Peyer's patch (tissue), 4 donors: ENCODE results near the gene CFAP107. TPM values are rescaled to one million over a fixed set of nuclear protein-coding genes. Genes with fewer than 3 reads are reported as not detected.

Source experiments
- DNase-seq, 3 donors: peaks; one replicate each; pipeline ENCODE4 v3.0.0-alpha.2; 2017 to 2019
- H3K27ac ChIP-seq, 4 donors: fragments of 200-600 bp; sonication (generic); one replicate each; pipeline ENCODE4 v1.5.1; 2016 to 2019
- H3K27me3 ChIP-seq, 2 donors: fragments of 200-600 bp; sonication (generic); one replicate each; pipeline ENCODE4 v1.5.1; 2019
- H3K36me3 ChIP-seq, 3 donors: fragments of 200-600 bp; sonication (generic); one replicate each; pipeline ENCODE4 v1.5.1; 2016 to 2019
- H3K4me1 ChIP-seq, 4 donors: fragments of 200-600 bp; sonication (generic); one replicate each; pipeline ENCODE4 v1.5.1; 2016 to 2019
- H3K4me3 ChIP-seq, 4 donors: fragments of 200-600 bp; sonication (generic); 1 replicate in 3 of 4; 2 replicates in 1 of 4; pipeline ENCODE4 v1.5.1; 2016 to 2019; ENCODE audit warnings: mild to moderate bottlenecking in 1 of 4
- H3K9me3 ChIP-seq, 4 donors: fragments of 200-600 bp; sonication (generic); one replicate each; pipeline ENCODE4 v1.5.1; 2016 to 2019; ENCODE audit warnings: mild to moderate bottlenecking in 1 of 4
- POLR2A ChIP-seq, 2 donors: fragments of 450-650 bp; IDR thresholded peaks; one replicate each; pipeline ENCODE4 v1.5.1; 2017; ENCODE audit warnings: antibody characterized with exemption in 2 of 2, mild to moderate bottlenecking in 2 of 2, moderate library complexity in 2 of 2
- total RNA-seq, 4 donors: library from RNA; depleted of rRNA; stranded (reverse); fragments of >200 nt; gene quantifications; one replicate each; pipeline ENCODE4 v1.1.0, GENCODE V29; 2016
- TF ChIP-seq, protein P1 (sequence below), 6 experiments: fragments of 450-650 bp in 4 of 6; fragments of 200-600 bp in 2 of 6; sonication (generic) in 1 of 6; IDR thresholded peaks; one replicate each; pipeline ENCODE4 v1.5.1; 2017 to 2019; ENCODE audit warnings: antibody characterized with exemption in 6 of 6, mild to moderate bottlenecking in 3 of 6, moderate library complexity in 1 of 6

CFAP107 gene
- total RNA-seq, 4 donors from 2014 or later, result not detected

DNA sequence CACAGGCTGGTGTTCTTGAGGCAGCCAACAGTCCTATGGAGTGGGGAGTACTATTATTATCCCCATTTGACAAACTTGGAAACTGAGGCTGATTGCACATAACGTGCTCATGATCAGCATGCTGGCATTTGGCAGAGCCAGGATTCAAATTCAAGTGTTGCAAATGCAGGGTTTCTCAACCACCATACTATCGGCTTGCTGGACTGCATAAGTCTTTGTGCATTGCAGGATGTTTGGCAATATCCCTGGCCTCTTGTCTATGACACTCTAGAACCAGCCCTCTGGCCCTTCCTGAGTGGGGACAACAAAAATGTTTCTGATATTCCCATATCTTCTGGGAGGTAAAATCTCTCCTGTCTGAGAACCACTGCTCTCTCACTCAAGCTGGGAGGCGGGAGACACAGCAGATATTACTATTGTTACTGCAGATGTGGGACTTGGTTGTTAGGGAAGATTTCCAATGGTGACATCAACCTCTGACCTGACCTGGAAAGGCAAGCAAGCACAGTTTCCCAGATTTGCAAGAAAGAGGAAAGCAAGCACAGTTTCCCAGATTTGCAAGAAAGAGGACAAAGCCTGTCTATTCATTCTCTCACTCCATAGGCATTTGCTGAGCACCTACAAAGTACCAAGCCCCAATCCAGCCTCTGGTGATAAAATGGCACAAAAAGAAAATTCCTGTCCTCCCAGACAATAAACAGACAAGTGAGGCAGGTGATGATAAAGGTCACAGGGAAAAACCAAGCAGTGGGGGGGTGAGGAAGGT lies 31.1 kb upstream of the CFAP107 start:
- no peaks in the 10 kb centered on the region for H3K27me3 ChIP-seq
- H3K9me3 ChIP-seq, result no peaks in the 10 kb centered on the region
- H3K4me3 ChIP-seq, result no peak overlapping the region
- H3K36me3 ChIP-seq, result no peaks in the 10 kb centered on the region
- H3K27ac ChIP-seq, result no peak overlapping the region
- no peaks in the 10 kb centered on the region for H3K4me1 ChIP-seq
- no peak for DNase-seq
- no peak for TF ChIP-seq POLR2A (IDR thresholded peaks at IDR 0.05)
- TF ChIP-seq, protein P1, sequence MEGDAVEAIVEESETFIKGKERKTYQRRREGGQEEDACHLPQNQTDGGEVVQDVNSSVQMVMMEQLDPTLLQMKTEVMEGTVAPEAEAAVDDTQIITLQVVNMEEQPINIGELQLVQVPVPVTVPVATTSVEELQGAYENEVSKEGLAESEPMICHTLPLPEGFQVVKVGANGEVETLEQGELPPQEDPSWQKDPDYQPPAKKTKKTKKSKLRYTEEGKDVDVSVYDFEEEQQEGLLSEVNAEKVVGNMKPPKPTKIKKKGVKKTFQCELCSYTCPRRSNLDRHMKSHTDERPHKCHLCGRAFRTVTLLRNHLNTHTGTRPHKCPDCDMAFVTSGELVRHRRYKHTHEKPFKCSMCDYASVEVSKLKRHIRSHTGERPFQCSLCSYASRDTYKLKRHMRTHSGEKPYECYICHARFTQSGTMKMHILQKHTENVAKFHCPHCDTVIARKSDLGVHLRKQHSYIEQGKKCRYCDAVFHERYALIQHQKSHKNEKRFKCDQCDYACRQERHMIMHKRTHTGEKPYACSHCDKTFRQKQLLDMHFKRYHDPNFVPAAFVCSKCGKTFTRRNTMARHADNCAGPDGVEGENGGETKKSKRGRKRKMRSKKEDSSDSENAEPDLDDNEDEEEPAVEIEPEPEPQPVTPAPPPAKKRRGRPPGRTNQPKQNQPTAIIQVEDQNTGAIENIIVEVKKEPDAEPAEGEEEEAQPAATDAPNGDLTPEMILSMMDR (IDR thresholded peaks at IDR 0.05), result no peak

DNA sequence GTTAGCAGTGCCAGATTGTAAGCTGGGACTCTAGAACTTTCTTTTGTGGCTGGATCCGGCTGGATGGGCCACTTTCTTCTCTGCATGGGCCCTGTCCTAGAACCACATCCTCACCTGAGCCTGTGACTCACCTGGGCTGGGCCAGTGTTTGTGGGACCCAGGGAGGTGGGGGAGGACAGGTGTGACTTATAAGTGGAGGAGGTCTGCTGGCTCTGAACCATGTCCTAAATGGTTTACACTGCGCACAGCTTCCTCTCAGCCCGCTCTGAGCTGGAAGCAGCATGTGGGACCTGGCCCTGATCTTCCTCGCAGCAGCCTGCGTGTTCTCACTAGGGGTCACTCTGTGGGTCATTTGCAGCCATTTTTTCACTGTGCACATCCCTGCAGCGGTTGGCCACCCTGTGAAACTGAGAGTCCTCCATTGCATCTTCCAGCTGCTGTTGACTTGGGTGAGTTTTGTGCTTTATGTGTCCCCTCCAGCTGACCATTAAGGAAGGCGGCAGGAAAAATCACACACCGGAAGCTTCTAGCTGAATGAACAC lies 30.0 kb upstream of the CFAP107 start, which contains the start of gene AADACL3:
Gene AADACL3 (plus strand): TSS at position 215 of the 542 bp plus-strand sequence. CDS start 67 bp downstream, at position 282.
- no peak for DNase-seq
- H3K27me3 ChIP-seq, result no peaks in the 10 kb centered on the region
- H3K36me3 ChIP-seq, result no peaks in the 10 kb centered on the region
- TF ChIP-seq, protein P1 (IDR thresholded peaks at IDR 0.05), result no peak
- no peak for TF ChIP-seq POLR2A (IDR thresholded peaks at IDR 0.05)
- no peak within 1 kb of the TSS for H3K4me3 ChIP-seq
- no peak within 1 kb of the TSS for H3K27ac ChIP-seq
- no peaks in the 10 kb centered on the region for H3K9me3 ChIP-seq
- no peaks in the 10 kb centered on the region for H3K4me1 ChIP-seq

DNA sequence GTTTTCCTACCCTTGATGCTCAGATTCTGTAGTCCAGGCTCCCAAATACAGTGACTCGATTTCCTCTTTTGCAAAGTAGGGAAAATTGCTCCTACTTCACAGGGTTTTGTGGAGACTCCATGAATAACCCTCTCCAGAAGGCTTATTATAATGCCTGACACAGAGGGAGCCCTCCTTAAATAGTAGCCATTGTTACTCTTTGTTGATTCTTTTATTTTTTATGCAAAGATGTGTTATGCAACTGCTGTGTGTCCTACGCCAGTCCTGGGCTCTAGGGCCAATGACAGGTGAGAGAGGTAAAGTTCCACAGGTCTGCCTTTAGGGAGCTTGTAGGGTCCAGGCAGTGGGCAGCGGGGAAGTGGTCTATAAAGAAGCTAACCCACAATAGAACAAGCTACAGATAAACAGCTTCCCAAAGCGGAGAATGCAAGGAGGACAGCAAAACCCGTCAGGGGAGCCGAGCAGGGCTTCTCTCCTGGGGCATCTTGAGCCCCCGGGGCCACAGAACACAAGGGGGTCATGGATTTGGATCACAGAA lies 28.6 kb upstream of the CFAP107 start:
- Histone ChIP-seq H3K9me3 (no peaks in the 10 kb centered on the region), H3K27me3 (no peaks in the 10 kb centered on the region), H3K4me3 (no peak overlapping the region), H3K36me3 (no peaks in the 10 kb centered on the region), H3K27ac (no peak overlapping the region), H3K4me1 (no peaks in the 10 kb centered on the region)
- no peak for TF ChIP-seq POLR2A (IDR thresholded peaks at IDR 0.05)
- TF ChIP-seq, protein P1 (IDR thresholded peaks at IDR 0.05), result no peak
- DNase-seq, result no peak

DNA sequence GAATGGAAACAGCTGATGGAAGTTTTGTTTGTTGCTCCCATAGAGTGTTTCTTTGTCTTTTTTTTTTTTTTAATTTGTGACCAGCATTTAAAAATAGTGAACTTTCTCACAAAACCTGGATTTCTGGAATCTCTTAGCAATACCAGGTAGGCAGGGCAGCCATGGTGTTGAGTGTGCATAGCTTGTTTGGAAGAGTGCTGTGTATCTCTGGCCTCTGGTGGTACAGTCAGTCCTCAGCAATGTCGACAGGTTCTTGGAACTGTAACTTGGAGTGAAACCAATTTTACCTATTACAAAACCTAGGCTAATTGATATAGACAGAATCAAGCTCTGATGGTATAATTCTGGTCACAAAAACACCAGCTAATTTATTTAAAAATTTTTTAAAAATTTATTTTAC lies 23.4 kb upstream of the CFAP107 start:
- Histone ChIP-seq H3K27ac (no peak overlapping the region), H3K27me3 (no peaks in the 10 kb centered on the region), H3K4me3 (no peak overlapping the region), H3K36me3 (no peaks in the 10 kb centered on the region), H3K4me1 (no peaks in the 10 kb centered on the region), H3K9me3 (no peaks in the 10 kb centered on the region)
- TF ChIP-seq, protein P1 (IDR thresholded peaks at IDR 0.05), result no peak
- no peak for TF ChIP-seq POLR2A (IDR thresholded peaks at IDR 0.05)
- no peak for DNase-seq

DNA sequence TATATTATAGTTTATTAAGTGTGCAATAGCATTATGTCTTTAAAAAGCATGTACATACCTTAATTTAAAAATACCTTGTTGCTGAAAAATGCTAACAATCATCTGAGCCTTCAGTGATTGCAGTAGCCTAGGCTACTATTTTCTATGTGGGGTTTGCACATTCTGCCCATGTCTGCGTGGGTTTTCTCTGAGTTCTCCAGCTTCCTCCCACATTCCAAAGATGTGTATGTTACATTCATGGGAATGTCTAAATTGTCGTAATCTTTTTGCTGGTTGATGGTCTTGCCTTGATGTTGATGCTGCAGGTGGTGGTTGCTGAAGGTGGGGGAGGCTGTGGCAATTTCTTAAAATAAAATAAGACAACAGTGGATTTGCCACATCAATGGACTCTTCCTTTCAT lies 17.6 kb upstream of the CFAP107 start:
- no peak overlapping the region for H3K27ac ChIP-seq
- no peak for DNase-seq
- peaks cover 0 to 9% (median 0%) of the 10 kb centered on the region in 4 donors for H3K9me3 ChIP-seq
- no peaks in the 10 kb centered on the region for H3K4me1 ChIP-seq
- no peak for TF ChIP-seq POLR2A (IDR thresholded peaks at IDR 0.05)
- TF ChIP-seq, protein P1 (IDR thresholded peaks at IDR 0.05), result no peak
- H3K36me3 ChIP-seq, result no peaks in the 10 kb centered on the region
- no peak overlapping the region for H3K4me3 ChIP-seq
- H3K27me3 ChIP-seq, result no peaks in the 10 kb centered on the region
